IMR-90 (cell line): Measurements from ENCODE around the gene SNX33. TPM values are rescaled to one million over a fixed set of nuclear protein-coding genes. Genes with fewer than 3 reads are reported as not detected.

Experiments
- ATAC-seq: fragments of 200-7000 bp; cut with Tn5 transposase; 2 replicates; pipeline ENCODE4 v1.9.1; 2020; ENCODE audit warnings: low read depth, mild to moderate bottlenecking, moderate library complexity
- BruUV-seq: library from RNA; stranded (reverse); fragments of 400-500 nt; replicated peaks from 2 replicates; lab custom pipeline; 2021; lab: Mats Ljungman, UMichigan
- CTCF ChIA-PET: fragments of 300-600 bp; formaldehyde crosslinking; extraction: SDS; loops from one replicate; lab custom pipeline; 2021; ENCODE audit warnings: antibody characterized with exemption; lab: Yijun Ruan, JAX
- POLR2A ChIA-PET: fragments of 300-600 bp; sonication (Branson Sonifier 250); formaldehyde crosslinking; loops from one replicate; lab custom pipeline; 2022; ENCODE audit warnings: antibody characterized with exemption; ENCODE audit not compliant: unreplicated experiment; lab: Charles Lee
- DNase-seq: peaks from one replicate; pipeline ENCODE4 v3.0.0; 2013
- H2AFZ ChIP-seq: replicated peaks from 2 replicates; pipeline ENCODE3; 2013; ENCODE audit warnings: low read length, mild to moderate bottlenecking; ENCODE audit not compliant: poor library complexity
- H2AK5ac ChIP-seq: 2 replicates; pipeline ENCODE4 v1.6.1; 2013; ENCODE audit warnings: low read depth, low read length, inconsistent platforms
- H2AK9ac ChIP-seq: replicated peaks from 2 replicates; pipeline ENCODE3; 2013; ENCODE audit warnings: mild to moderate bottlenecking, low read depth, low read length, moderate library complexity; ENCODE audit not compliant: poor library complexity
- H2BK120ac ChIP-seq: 2 replicates; pipeline ENCODE4 v1.6.1; 2013; ENCODE audit warnings: low read depth, low read length, inconsistent platforms
- H2BK15ac ChIP-seq: 3 replicates; pipeline ENCODE4 v1.6.1; 2013; ENCODE audit warnings: low read depth, low read length, inconsistent platforms
- H2BK20ac ChIP-seq: 2 replicates; pipeline ENCODE4 v1.6.1; 2013; ENCODE audit warnings: low read depth, mild to moderate bottlenecking, inconsistent platforms, low read length, moderate library complexity
- H2BK5ac ChIP-seq: 2 replicates; pipeline ENCODE4 v1.6.1; 2013; ENCODE audit warnings: mild to moderate bottlenecking, low read depth, low read length, inconsistent platforms; ENCODE audit not compliant: poor library complexity, severe bottlenecking
- H3K14ac ChIP-seq: replicated peaks from 2 replicates; pipeline ENCODE4 v1.6.1; 2013; ENCODE audit warnings: low read depth, low read length, inconsistent platforms
- H3K18ac ChIP-seq: 2 replicates; pipeline ENCODE4 v1.6.1; 2013; ENCODE audit warnings: low read depth, low read length, control low read depth
- H3K23ac ChIP-seq: 2 replicates; pipeline ENCODE4 v1.6.1; 2013; ENCODE audit warnings: low read depth, low read length, inconsistent platforms
- H3K27ac ChIP-seq: 2 replicates; pipeline ENCODE4 v1.5.1; 2013; ENCODE audit warnings: mild to moderate bottlenecking, control low read depth, low read length; ENCODE audit not compliant: insufficient read depth
- H3K27me3 ChIP-seq: 2 replicates; pipeline ENCODE4 v1.6.1; 2013; ENCODE audit warnings: low read length; ENCODE audit not compliant: control insufficient read depth, insufficient read depth
- H3K36me3 ChIP-seq: 2 replicates; pipeline ENCODE4 v1.6.1; 2013; ENCODE audit warnings: low read length, mixed read lengths; ENCODE audit not compliant: control insufficient read depth, insufficient read depth
- H3K4ac ChIP-seq: 2 replicates; pipeline ENCODE4 v1.6.1; 2013; ENCODE audit warnings: low read depth, low read length, inconsistent platforms
- H3K4me1 ChIP-seq: 2 replicates; pipeline ENCODE4 v1.6.1; 2013; ENCODE audit warnings: low read length, mixed read lengths; ENCODE audit not compliant: control insufficient read depth, insufficient read depth
- H3K4me2 ChIP-seq: 2 replicates; pipeline ENCODE4 v1.6.1; 2013; ENCODE audit warnings: low read depth, mild to moderate bottlenecking, control low read depth, low read length, moderate library complexity
- H3K4me3 ChIP-seq: 2 replicates; pipeline ENCODE4 v1.5.1; 2013; ENCODE audit warnings: low read depth, mild to moderate bottlenecking, control low read depth, low read length, moderate library complexity; ENCODE audit not compliant: insufficient read depth
- H3K56ac ChIP-seq: 2 replicates; pipeline ENCODE4 v1.6.1; 2013; ENCODE audit warnings: low read length, inconsistent platforms; ENCODE audit not compliant: insufficient read depth; ENCODE audit errors: extremely low read depth
- H3K79me1 ChIP-seq, 2 experiments: 2 replicates each; pipeline ENCODE4 v1.6.1; 2013; ENCODE audit warnings: low read length in 2 of 2, inconsistent platforms in 1 of 2, low read depth in 1 of 2
- H3K9ac ChIP-seq: 2 replicates; pipeline ENCODE4 v1.6.1; 2013; ENCODE audit warnings: low read depth, low read length, control low read depth
- H3K9me1 ChIP-seq: 2 replicates; pipeline ENCODE4 v1.6.1; 2013; ENCODE audit warnings: low read length, inconsistent platforms; ENCODE audit not compliant: insufficient read depth
- H3K9me3 ChIP-seq: 2 replicates; pipeline ENCODE4 v1.6.1; 2013; ENCODE audit warnings: low read length; ENCODE audit not compliant: control insufficient read depth, insufficient read depth
- H4K20me1 ChIP-seq: 2 replicates; pipeline ENCODE4 v1.6.1; 2013; ENCODE audit warnings: low read length, inconsistent platforms; ENCODE audit not compliant: insufficient read depth
- H4K5ac ChIP-seq: 2 replicates; pipeline ENCODE4 v1.6.1; 2013; ENCODE audit warnings: mild to moderate bottlenecking, low read depth, low read length, control low read depth
- H4K8ac ChIP-seq, 2 experiments: 2 replicates each; pipeline ENCODE4 v1.6.1; 2013; ENCODE audit warnings: low read depth in 2 of 2, low read length in 2 of 2, control low read depth in 1 of 2, inconsistent platforms in 1 of 2
- H4K91ac ChIP-seq: 2 replicates; pipeline ENCODE4 v1.6.1; 2013; ENCODE audit warnings: low read depth, low read length, inconsistent platforms; ENCODE audit not compliant: insufficient read depth
- BHLHE40 ChIP-seq: fragments of 150-350 bp; IDR thresholded peaks from 2 replicates; pipeline ENCODE4 v1.6.1; 2016; ENCODE audit warnings: mild to moderate bottlenecking, low read depth, low read length
- CEBPB ChIP-seq: IDR thresholded peaks from 2 replicates; pipeline ENCODE4 v1.6.1; 2012; ENCODE audit warnings: low read depth, low read length, improper control_type of control experiment
- CHD1 ChIP-seq: IDR thresholded peaks from 2 replicates; pipeline ENCODE4 v1.6.1; 2012; ENCODE audit warnings: low read depth, low read length, improper control_type of control experiment
- CTCF ChIP-seq: conservative IDR thresholded peaks from 2 replicates; pipeline ENCODE4 v1.5.1; 2012; ENCODE audit warnings: mild to moderate bottlenecking, low read depth, low read length, improper control_type of control experiment
- ELK1 ChIP-seq: fragments of 150-350 bp; IDR thresholded peaks from 2 replicates; pipeline ENCODE4 v1.6.1; 2016; ENCODE audit warnings: low read depth, mild to moderate bottlenecking, low read length, moderate library complexity, borderline replicate concordance
- FOS ChIP-seq: fragments of 150-350 bp; IDR thresholded peaks from 2 replicates; pipeline ENCODE4 v1.6.1; 2016; ENCODE audit warnings: low read depth, low read length
- MAFK ChIP-seq: IDR thresholded peaks from 2 replicates; pipeline ENCODE4 v1.6.1; 2012; ENCODE audit warnings: low read depth, low read length, improper control_type of control experiment
- MAZ ChIP-seq: IDR thresholded peaks from 2 replicates; pipeline ENCODE4 v1.6.1; 2012; ENCODE audit warnings: low read depth, mild to moderate bottlenecking, low read length, improper control_type of control experiment, moderate library complexity, borderline replicate concordance
- MXI1 ChIP-seq: IDR thresholded peaks from 2 replicates; pipeline ENCODE4 v1.6.1; 2012; ENCODE audit warnings: low read depth, mild to moderate bottlenecking, low read length, moderate library complexity, borderline replicate concordance
- NFE2L2 ChIP-seq: fragments of 150-350 bp; IDR thresholded peaks from 2 replicates; pipeline ENCODE4 v1.6.1; 2016; ENCODE audit warnings: low read depth, mild to moderate bottlenecking, low read length
- RAD21 ChIP-seq: IDR thresholded peaks from 2 replicates; pipeline ENCODE4 v1.6.1; 2012; ENCODE audit warnings: low read length, improper control_type of control experiment
- RCOR1 ChIP-seq: IDR thresholded peaks from 2 replicates; pipeline ENCODE4 v1.6.1; 2012; ENCODE audit warnings: mild to moderate bottlenecking, low read length, improper control_type of control experiment; ENCODE audit not compliant: insufficient replicate concordance
- RFX5 ChIP-seq: IDR thresholded peaks from 2 replicates; pipeline ENCODE4 v1.8.0; 2012; ENCODE audit warnings: low read depth, mild to moderate bottlenecking, low read length, moderate library complexity
- SMC3 ChIP-seq: fragments of 150-350 bp; IDR thresholded peaks from 2 replicates; pipeline ENCODE4 v1.6.1; 2016; ENCODE audit warnings: low read depth, mild to moderate bottlenecking, antibody characterized with exemption, low read length, moderate library complexity
- USF2 ChIP-seq: fragments of 150-350 bp; IDR thresholded peaks from 2 replicates; pipeline ENCODE4 v1.6.1; 2017; ENCODE audit warnings: mild to moderate bottlenecking, antibody characterized with exemption, low read length, low read depth
- WGBS, 2 experiments: methylation state at CpG; one replicate each; pipeline versions ENCODE4 v1.1.5 to v1.1.7; 2013; ENCODE audit warnings: missing lambda C conversion rate in 2 of 2; ENCODE audit not compliant: insufficient read length in 1 of 2; ENCODE audit errors: extremely low coverage in 2 of 2; 5-methylcytosine and 5-hydroxymethylcytosine counted together
- dilution Hi-C: fragments of 300-500 bp; cut with HindIII; formaldehyde crosslinking; loops from one replicate; pipeline ENCODE4 v1.14.3; 2018; ENCODE audit warnings: low sequenced_read_pairs; ENCODE audit not compliant: unreplicated experiment
- in situ Hi-C: fragments of 300-500 bp; cut with MboI; formaldehyde crosslinking; loops from 3 replicates; pipeline ENCODE4 v1.14.3; 2019; ENCODE audit warnings: low sequenced_read_pairs, inconsistent platforms, mixed read lengths
- intact Hi-C: fragments of 100-400 bp; cut with micrococcal nuclease; formaldehyde crosslinking; loops from 2 replicates; pipeline ENCODE4 v1.10.0; 2022
- polyA plus RNA-seq, 3 experiments: library from polyadenylated mRNA; depleted of rRNA; stranded (reverse); fragments of >200 nt; gene quantifications; 2 replicates each; pipeline ENCODE4 v1.2.3, GENCODE V29; 2012; ENCODE audit warnings: low replicate concordance in 1 of 3
- total RNA-seq: library from RNA; depleted of rRNA; stranded (reverse); fragments of >200 nt; gene quantifications from 2 replicates; pipeline ENCODE4 v1.2.3, GENCODE V29; 2012

The SNX33 gene
- total and polyA plus RNA-seq, 2 of the 4 experiments (the other 2 are of a cell fraction), result 12.7 to 14.6 TPM

DNA sequence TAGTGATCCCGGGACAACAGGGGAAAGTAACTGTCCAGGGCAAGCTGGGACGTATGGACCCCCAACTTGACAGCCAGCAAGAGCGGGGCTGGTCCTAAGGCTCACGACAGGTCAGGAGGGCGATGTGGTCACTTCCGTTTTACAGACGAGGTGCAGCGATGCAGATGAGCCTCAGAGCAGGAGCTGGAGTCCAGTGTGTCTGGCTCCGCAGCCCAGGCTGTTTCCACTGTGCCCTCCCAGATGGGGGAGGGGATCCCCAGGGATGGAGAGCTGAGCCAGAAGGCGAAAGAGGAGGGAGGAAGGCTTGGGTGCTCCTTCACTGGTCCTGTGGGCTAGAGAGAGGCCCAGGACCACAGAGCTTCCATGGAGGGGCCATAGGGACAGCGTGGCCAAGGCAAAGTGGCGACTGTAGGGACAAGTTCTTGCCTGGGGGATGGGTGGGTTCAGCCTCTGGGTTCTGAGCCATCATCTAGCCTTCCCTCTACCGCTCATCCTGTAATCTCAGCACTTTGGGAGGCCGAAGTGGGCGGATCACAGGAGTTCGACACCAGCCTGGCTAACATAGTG, 5.7 kb downstream of the SNX33 start:
- no TSS peak for BruUV-seq
- dilution Hi-C loops, result no loop called here
- DNase-seq, result no peak

More for the DNA sequence above, 5.7 kb downstream of the SNX33 start:
- H3K56ac ChIP-seq, result no peak overlapping the region
- H3K18ac ChIP-seq, result no peak overlapping the region
- peaks cover 49% of the 10 kb centered on the region for H3K9me1 ChIP-seq
- TF ChIP-seq RFX5 (no peak), RCOR1 (no peak), NFE2L2 (no peak), MAZ (no peak), BHLHE40 (no peak), SMC3 (no peak), CHD1 (no peak), MAFK (no peak), CTCF (no peak), CEBPB (no peak), ELK1 (no peak), RAD21 (no peak), FOS (no peak), MXI1 (no peak), USF2 (no peak)
- peak overlapping the region; percentile 7 for H2AK9ac ChIP-seq
- no peak overlapping the region for H2BK120ac ChIP-seq
- H2AFZ ChIP-seq, result peak overlapping the region; percentile 29
- ChIA-PET CTCF (no interaction called here), POLR2A (no interaction called here)
- no peak overlapping the region for H3K27ac ChIP-seq
- 86% methylated on average over 7 of the region's 16 CpGs; no CpG with 5 or more reads in 1 of the 2 experiments for WGBS, 2 experiments
- H3K9ac ChIP-seq, result 0 out of 2 replicates have a peak overlapping the region, but pooled peaks have one; percentile 4
- no peak overlapping the region for H2BK20ac ChIP-seq
- no peaks in the 10 kb centered on the region for H3K9me3 ChIP-seq
- no peak overlapping the region for H4K91ac ChIP-seq
- H3K14ac ChIP-seq, result no peak overlapping the region
- peaks cover 96% of the 10 kb centered on the region for H4K20me1 ChIP-seq
- no peak overlapping the region for H2BK5ac ChIP-seq
- H3K23ac ChIP-seq, result no peak overlapping the region
- peaks cover 41% of the 10 kb centered on the region for H3K4me1 ChIP-seq
- no peak overlapping the region for H4K5ac ChIP-seq
- peak overlapping the region; percentile 22 for H3K4me2 ChIP-seq
- no peak for ATAC-seq
- H3K36me3 ChIP-seq, result peaks cover 66% of the 10 kb centered on the region
- no peak overlapping the region for H4K8ac ChIP-seq
- in situ Hi-C loops (no loop called here), intact Hi-C loops (no loop called here)
- no peak overlapping the region for H2BK15ac ChIP-seq
- no peak overlapping the region for H3K4ac ChIP-seq
- H3K79me1 ChIP-seq, result peaks cover 26 to 98% of the 10 kb centered on the region in 2 experiments
- H2AK5ac ChIP-seq, result peak overlapping the region; percentile 35; the same call in 1 of the 2 replicates
- no peaks in the 10 kb centered on the region for H3K27me3 ChIP-seq
- no peak overlapping the region for H3K4me3 ChIP-seq
